PC-9 (cell line): ENCODE data around the gene SLC26A4. TPM values are rescaled to one million over a fixed set of nuclear protein-coding genes. Genes with fewer than 3 reads are reported as not detected.

Source experiments
- Bru-seq: library from RNA; stranded (reverse); fragments of 400-500 nt; gene quantifications from one replicate; lab custom pipeline; 2021; lab: Mats Ljungman, UMichigan
- BruChase-seq, 2 experiments: library from RNA; stranded (reverse); fragments of 400-500 nt; gene quantifications; one replicate each; lab custom pipeline; 2021; lab: Mats Ljungman, UMichigan
- BruUV-seq: library from RNA; stranded (reverse); fragments of 400-500 nt; replicated peaks from 2 replicates; lab custom pipeline; 2021; lab: Mats Ljungman, UMichigan
- CTCF ChIA-PET: fragments of 300-600 bp; sonication (Branson Sonifier 250); formaldehyde crosslinking; loops from one replicate; lab custom pipeline; 2022; ENCODE audit warnings: antibody characterized with exemption; lab: Charles Lee
- POLR2A ChIA-PET: fragments of 300-600 bp; sonication (Branson Sonifier 250); formaldehyde crosslinking; loops from one replicate; lab custom pipeline; 2022; ENCODE audit warnings: antibody characterized with exemption; ENCODE audit not compliant: unreplicated experiment; lab: Charles Lee
- DNase-seq, 2 experiments: peaks; one replicate each; pipeline versions ENCODE4 v3.0.0 to v3.0.0-alpha.2; 2015 to 2022; ENCODE audit warnings: mixed read lengths in 1 of 2
- H2AFZ ChIP-seq: fragments of 200-600 bp; sonication (generic); 2 replicates; pipeline ENCODE4 v1.8.1; 2017; ENCODE audit warnings: antibody characterized with exemption
- H3F3A ChIP-seq: fragments of 200-600 bp; sonication (generic); 2 replicates; pipeline ENCODE4 v1.8.1; 2017; ENCODE audit warnings: antibody characterized with exemption, mild to moderate bottlenecking, low read depth; ENCODE audit not compliant: insufficient read depth
- H3K27ac ChIP-seq: fragments of 200-600 bp; sonication (generic); 2 replicates; pipeline ENCODE4 v1.6.1; 2016; ENCODE audit warnings: mixed run types
- H3K27me3 ChIP-seq: fragments of 200-600 bp; sonication (generic); 2 replicates; pipeline ENCODE4 v1.6.1; 2016; ENCODE audit warnings: low read depth, mixed run types; ENCODE audit not compliant: insufficient read depth
- H3K36me3 ChIP-seq: fragments of 200-600 bp; sonication (generic); 2 replicates; pipeline ENCODE4 v1.6.1; 2016; ENCODE audit warnings: low read depth, mixed run types
- H3K4me1 ChIP-seq: fragments of 200-600 bp; sonication (generic); replicated peaks from 2 replicates; pipeline ENCODE4 v1.6.1; 2016; ENCODE audit warnings: mixed run types; ENCODE audit not compliant: insufficient read depth
- H3K4me2 ChIP-seq: fragments of 200-600 bp; sonication (generic); 2 replicates; pipeline ENCODE4 v1.6.1; 2017; ENCODE audit warnings: mixed run types
- H3K4me3 ChIP-seq: fragments of 200-600 bp; sonication (generic); 2 replicates; pipeline ENCODE4 v1.6.1; 2016; ENCODE audit warnings: mixed run types
- H3K79me2 ChIP-seq: fragments of 200-600 bp; sonication (generic); 2 replicates; pipeline ENCODE4 v1.6.1; 2017; ENCODE audit warnings: low read depth, mixed run types
- H3K9me2 ChIP-seq: fragments of 200-600 bp; sonication (generic); 2 replicates; pipeline ENCODE4 v1.8.1; 2017; ENCODE audit warnings: mild to moderate bottlenecking; ENCODE audit not compliant: insufficient read depth
- H3K9me3 ChIP-seq: fragments of 200-600 bp; sonication (generic); 2 replicates; pipeline ENCODE4 v1.8.1; 2016; ENCODE audit warnings: low read depth; ENCODE audit not compliant: insufficient read depth
- H4K20me1 ChIP-seq: fragments of 200-600 bp; sonication (generic); 2 replicates; pipeline ENCODE4 v1.8.1; 2017; ENCODE audit not compliant: insufficient read depth
- CTCF ChIP-seq: fragments of 200-600 bp; sonication (generic); conservative IDR thresholded peaks from 2 replicates; pipeline ENCODE4 v1.6.1; 2017; ENCODE audit warnings: mixed run types, antibody characterized with exemption, mild to moderate bottlenecking, moderate library complexity
- EZH2 ChIP-seq: fragments of 200-600 bp; sonication (generic); IDR thresholded peaks from 2 replicates; pipeline ENCODE4 v1.8.0; 2017; ENCODE audit warnings: antibody characterized with exemption, low read depth
- intact Hi-C: fragments of 100-400 bp; cut with micrococcal nuclease; formaldehyde crosslinking; loops from one replicate; pipeline ENCODE4 v1.10.0; 2022; ENCODE audit not compliant: unreplicated experiment
- long read RNA-seq: library from polyadenylated mRNA; stranded (forward); transcript quantifications from one replicate; pipeline ENCODE4 v2.0.0, GENCODE V29; 2022
- total RNA-seq: library from RNA; stranded (reverse); gene quantifications from 2 replicates; pipeline ENCODE4 v1.2.3, GENCODE V29; 2021

Gene SLC26A4
- total RNA-seq = 0.80 and 1.7 TPM in 2 replicates
- percentile 27 among the genes with signal in this experiment for Bru-seq, nascent RNA
- percentile 31 among the genes with signal in this experiment for BruChase-seq, experiment 1, labeled RNA remaining after a 2-hour chase
- BruChase-seq, experiment 2, labeled RNA remaining after a 6-hour chase = percentile 26 among the genes with signal in this experiment
- long read RNA-seq, partial matches to known transcripts = 0 of 1 reads
- long read RNA-seq, other reads (novel, unspliced or antisense) = 1 of 1 reads

- no peaks in the 10 kb centered on the region for H3F3A ChIP-seq
- POLR2A ChIA-PET = no interaction called here
- no peaks in the 10 kb centered on the region for H3K36me3 ChIP-seq
- H3K79me2 ChIP-seq = no peaks in the 10 kb centered on the region
- intact Hi-C loops = loop anchor here (5.0 kb wide), 2 partner anchors 78 to 98 kb away; partner anchors contain the start of genes BCAP29, COG5 and DUS4L
- H3K27me3 ChIP-seq = no peaks in the 10 kb centered on the region
- CTCF ChIA-PET = no interaction called here
- H3K4me1 ChIP-seq = peaks cover 4% of the 10 kb centered on the region; the same call in 1 of the 2 replicates
- peak within 1 kb of the TSS; percentile 58 for H3K4me3 ChIP-seq
- TF ChIP-seq CTCF = no peak
- no peak for TF ChIP-seq EZH2
- no peak within 1 kb of the TSS for H3K27ac ChIP-seq
- peak within 1 kb of the TSS; percentile 89 for H2AFZ ChIP-seq
- H3K4me2 ChIP-seq = peak within 1 kb of the TSS; percentile 79
- no peaks in the 10 kb centered on the region for H3K9me3 ChIP-seq
- DNase-seq = peak in 1 of 2 experiments; percentile 12
- no TSS peak for BruUV-seq
- no peaks in the 10 kb centered on the region; the same call in 1 of the 2 replicates for H3K9me2 ChIP-seq
- no peaks in the 10 kb centered on the region; the same call in 1 of the 2 replicates for H4K20me1 ChIP-seq
These were observed at the start of gene SLC26A4 for GRCh38 chr7:107660381-107661080. TSS of gene SLC26A4 (plus strand) at chr7:107660828. CDS start at chr7:107661642, 814 bp downstream.

DNA sequence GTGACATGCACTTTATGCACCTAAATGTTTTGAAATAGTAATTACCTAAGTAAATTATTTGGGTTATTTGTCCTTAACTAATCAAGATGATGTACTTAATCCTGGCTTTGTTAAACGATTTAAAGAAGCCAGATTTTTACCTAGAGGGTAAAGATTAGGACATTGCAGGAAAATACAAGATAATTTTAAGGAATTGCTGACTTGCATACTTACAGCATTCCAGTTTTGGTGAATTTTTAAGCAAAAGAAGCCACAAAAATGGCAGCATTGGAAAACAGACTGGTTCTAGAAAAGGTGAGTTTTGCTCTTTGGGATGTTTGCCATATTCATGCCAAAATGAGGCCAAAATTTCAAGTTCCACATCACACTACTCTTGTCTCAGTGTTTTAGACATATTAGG, 47.2 kb upstream of the SLC26A4 start:
- no peak overlapping the region for H3K4me3 ChIP-seq
- intact Hi-C loops = no loop called here
- peak overlapping the region; percentile 35 for H3K4me2 ChIP-seq
- H3F3A ChIP-seq = peaks cover 24% of the 10 kb centered on the region
- H2AFZ ChIP-seq = no peak overlapping the region
- POLR2A ChIA-PET = no interaction called here
- no peaks in the 10 kb centered on the region for H3K9me2 ChIP-seq
- peaks cover 44% of the 10 kb centered on the region for H3K4me1 ChIP-seq
- peak overlapping the region; percentile 48; the same call in 1 of the 2 replicates for H3K27ac ChIP-seq
- H3K36me3 ChIP-seq = peaks cover 12% of the 10 kb centered on the region; the same call in 1 of the 2 replicates
- TF ChIP-seq CTCF = no peak
- no peak for TF ChIP-seq EZH2
- H3K27me3 ChIP-seq = no peaks in the 10 kb centered on the region
- no peaks in the 10 kb centered on the region for H3K9me3 ChIP-seq
- CTCF ChIA-PET = no interaction called here
- no TSS peak for BruUV-seq
- no peaks in the 10 kb centered on the region for H3K79me2 ChIP-seq
- DNase-seq = no peak
- no peaks in the 10 kb centered on the region for H4K20me1 ChIP-seq

- H3K4me2 ChIP-seq = peak overlapping the region; percentile 35
- H3K79me2 ChIP-seq = no peaks in the 10 kb centered on the region
- no peak overlapping the region for H3K4me3 ChIP-seq
- H3K36me3 ChIP-seq = peaks cover 14% of the 10 kb centered on the region; the same call in 1 of the 2 replicates
- peaks cover 44% of the 10 kb centered on the region for H3K4me1 ChIP-seq
- H3F3A ChIP-seq = peaks cover 24% of the 10 kb centered on the region
- no peaks in the 10 kb centered on the region for H3K9me3 ChIP-seq
- no peak for TF ChIP-seq EZH2
- TF ChIP-seq CTCF = no peak
- no peaks in the 10 kb centered on the region for H4K20me1 ChIP-seq
- BruUV-seq = no TSS peak
- H3K9me2 ChIP-seq = no peaks in the 10 kb centered on the region
- intact Hi-C loops = no loop called here
- ChIA-PET CTCF (no interaction called here), POLR2A (no interaction called here)
- DNase-seq = no peak
- no peaks in the 10 kb centered on the region for H3K27me3 ChIP-seq
- no peak overlapping the region for H2AFZ ChIP-seq
- H3K27ac ChIP-seq = peak overlapping the region; percentile 48
These were observed 46.7 kb upstream of the SLC26A4 start for GRCh38 chr7:107613948-107614347.
